ENCODE data around the gene NUDT16.
"Not testable (repeated sequence)": the region's sequence is repeated elsewhere in the genome, so short reads cannot be mapped to it uniquely, and the experiment has no call there.

Gene NUDT16

DNA sequence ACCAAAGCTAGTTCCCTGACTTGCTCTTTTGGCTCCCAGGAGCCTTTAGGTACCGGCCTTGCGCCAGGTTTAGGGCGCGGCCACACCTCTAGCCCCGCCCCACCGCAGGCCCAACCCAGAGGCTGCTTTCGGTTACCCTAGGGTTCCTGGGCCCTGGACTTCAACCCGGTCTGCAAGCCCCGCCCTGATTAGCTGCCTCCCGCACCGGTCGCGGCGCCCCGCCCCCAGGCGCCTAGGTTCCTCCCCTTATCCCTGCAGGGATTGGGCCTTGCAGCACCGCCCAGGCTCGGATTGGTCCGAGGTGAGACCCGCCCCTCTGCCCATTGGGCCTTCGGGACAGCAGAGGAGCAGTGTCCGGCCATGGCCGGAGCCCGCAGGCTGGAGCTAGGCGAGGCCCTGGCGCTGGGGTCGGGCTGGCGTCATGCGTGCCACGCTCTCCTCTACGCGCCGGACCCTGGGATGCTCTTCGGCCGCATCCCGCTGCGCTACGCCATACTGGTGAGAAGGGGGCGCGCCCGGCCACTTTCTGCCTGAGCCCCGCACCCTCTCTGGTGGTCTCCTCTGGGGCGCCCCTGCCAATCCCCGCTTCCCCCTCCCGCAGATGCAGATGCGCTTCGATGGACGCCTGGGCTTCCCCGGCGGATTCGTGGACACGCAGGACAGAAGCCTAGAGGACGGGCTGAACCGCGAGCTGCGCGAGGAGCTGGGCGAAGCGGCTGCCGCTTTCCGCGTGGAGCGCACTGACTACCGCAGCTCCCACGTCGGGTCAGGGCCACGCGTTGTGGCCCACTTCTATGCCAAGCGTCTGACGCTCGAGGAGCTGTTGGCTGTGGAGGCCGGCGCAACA lies at the start of gene NUDT16:
NUDT16 (plus strand) TSS at position 330 of the 847 bp plus-strand sequence; CDS start at position 361, 31 bp downstream.
- peak; percentile 98 for DNase-seq

GRCh38 chr3:131338948-131339640 lies 42.5 kb upstream of the NUDT16 start:
- no peak for DNase-seq

DNA sequence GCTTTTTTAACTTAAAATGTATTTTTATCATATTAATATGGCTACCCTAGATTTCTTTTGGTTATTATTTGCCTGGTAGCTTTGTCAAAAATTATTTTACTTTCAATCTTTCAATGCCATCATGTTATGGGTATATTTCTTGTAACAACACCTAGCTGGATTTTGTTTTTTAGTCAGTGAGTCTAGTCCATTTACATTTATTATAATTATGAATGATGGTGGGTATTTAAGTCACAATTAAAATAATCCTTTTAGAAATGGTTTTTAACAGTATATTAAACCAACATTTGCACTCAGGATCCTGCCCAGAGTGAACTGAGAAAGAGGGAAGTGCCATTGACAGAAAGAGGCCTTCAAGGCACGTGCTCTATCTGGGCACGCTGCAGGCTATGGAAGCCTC lies 39.8 kb upstream of the NUDT16 start:
- DNase-seq: no peak

DNA sequence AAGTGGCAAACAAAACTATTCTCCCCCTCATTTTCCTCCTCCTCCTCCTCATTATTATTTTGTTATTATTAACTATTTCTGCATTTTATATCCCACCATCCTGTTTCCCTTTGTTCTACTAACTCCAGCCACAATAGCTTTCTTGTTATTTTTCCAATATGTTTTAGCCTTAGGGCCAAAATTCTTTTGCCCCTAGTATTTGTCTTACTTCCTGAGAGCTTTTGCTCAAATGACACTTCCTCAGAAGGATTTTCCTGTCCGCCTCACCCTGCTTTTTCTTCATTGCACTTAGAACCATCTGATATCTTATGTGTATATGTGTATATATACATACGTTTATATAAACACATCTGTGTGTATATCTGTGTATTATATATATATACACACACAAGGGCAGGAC lies 32.7 kb upstream of the NUDT16 start:
- DNase-seq: no peak

DNA sequence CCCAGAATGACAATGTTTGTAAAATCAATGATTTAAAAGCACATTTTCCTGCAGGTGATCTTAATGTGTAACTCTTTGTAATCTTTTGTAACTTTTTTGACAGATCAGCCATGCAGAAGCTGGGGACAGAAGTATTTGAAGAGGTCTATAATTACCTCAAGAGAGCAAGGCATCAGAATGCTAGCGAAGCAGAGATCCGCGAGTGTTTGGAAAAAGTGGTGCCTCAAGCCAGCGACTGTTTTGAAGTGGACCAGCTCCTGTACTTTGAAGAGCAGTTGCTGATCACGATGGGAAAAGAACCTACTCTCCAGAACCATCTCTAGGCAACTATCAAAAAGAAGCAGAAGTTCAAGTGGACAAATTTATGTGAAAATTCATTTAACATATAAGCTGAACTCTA lies 32.1 kb upstream of the NUDT16 start:
- DNase-seq: no peak

DNA sequence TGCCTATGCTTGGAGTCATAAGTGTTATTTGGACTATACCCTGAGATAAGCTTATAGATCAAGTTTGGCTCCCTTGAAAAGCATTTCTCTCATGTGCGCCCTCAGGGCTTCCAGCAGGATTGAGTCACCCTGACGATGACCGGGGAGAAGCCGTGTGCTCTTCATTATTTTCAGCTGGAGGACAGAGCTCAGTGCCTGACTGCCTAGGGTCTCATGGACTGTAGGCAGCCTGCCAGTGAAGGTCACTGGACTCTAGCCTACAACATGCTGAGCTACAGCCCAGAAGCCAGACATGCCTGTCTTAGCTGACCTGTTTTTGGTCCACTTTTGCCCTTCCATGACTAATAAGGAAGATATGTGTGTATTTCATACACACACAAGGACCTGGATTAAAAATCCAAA lies 31.6 kb upstream of the NUDT16 start:
- no peak for DNase-seq

- no peak for DNase-seq
These were observed 31.1 kb upstream of the NUDT16 start for GRCh38 chr3:131350506-131350905.

DNA sequence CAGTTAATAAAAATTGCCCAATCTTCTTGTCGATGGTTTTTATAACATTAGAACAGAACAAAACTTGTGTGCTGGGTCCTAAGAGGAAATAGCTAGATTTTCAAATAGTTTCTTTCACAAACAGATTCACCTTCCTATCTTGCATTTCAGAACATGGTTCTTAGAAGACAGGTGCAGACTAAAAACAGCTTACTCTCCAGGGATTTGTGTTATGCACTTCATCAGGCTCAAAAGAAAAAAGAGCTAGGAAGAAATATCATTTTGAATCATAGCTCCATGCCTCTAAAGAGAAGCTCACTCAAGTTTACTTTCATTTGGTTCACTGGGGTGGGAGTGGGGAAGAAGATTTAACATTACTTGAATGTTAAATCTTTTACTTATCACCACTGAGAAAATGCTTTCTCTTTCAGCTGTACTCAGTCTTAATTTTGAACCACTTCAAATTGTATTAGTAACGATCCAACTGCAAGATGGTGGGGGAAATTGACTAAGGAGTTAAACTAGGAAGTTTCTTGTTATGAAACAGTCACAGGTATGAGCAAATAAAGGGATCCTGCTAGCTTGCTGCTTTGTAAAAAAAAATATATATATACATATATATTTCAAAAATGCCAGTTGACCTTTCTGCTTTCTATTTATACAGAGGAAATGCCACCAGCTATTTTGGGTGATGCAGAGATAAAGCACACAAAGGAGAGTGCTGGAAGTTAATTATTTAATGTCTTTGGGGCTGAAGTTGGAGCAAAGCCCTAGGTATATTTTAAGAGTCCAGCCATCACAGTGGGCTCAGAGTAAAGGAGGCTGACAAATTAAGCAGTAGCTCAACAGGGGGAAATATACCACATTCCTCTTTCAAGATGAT lies 28.3 kb upstream of the NUDT16 start:
- DNase-seq: no peak

DNA sequence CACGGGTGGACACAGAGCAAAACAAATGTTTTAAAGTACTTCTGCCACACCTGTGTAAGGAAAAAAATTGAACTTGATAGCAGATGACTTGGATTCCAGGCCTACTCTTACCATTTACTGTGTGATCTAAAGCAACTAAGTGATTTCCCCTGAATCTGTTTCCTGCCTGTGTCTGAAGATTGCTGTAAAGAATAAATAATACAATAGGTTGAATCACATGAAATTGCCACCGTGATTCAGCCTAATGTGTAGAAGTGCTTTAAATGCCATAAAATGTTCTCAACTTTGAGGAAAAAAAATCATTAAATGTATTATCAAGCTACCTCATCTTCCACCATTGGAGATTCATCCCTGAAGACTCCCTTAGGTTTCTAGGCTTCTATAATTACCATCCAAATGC lies 27.6 kb upstream of the NUDT16 start:
- no peak for DNase-seq

DNA sequence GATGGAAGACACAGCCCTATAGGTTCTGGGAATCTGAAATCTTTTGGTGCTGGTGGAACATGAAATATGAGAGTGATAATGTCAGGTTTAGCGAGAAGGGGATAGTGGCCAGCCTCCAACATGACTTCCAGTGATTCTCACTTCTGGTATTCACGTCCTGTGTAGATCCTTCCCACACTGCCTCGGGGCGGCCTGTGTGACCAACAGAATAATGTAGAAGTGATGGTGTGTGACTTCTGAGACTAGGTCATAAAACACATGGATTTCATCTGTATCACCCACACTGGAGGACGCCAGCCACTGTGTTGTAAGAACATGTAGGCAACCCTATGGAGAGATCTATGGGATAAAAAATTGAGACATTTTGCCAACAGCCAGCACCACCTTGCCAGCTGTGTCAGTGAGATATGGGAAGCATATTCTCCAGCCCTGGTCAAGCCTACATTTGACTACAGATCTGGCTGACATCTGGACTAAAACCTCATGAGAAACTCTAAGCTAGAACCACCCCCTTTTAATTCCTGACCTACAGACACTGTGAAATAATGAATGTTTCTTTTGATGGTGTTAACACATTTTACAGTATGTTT lies 25.5 kb upstream of the NUDT16 start:
- DNase-seq: no peak

- DNase-seq: no peak
These were observed 24.3 kb upstream of the NUDT16 start for GRCh38 chr3:131357275-131357674.

DNA sequence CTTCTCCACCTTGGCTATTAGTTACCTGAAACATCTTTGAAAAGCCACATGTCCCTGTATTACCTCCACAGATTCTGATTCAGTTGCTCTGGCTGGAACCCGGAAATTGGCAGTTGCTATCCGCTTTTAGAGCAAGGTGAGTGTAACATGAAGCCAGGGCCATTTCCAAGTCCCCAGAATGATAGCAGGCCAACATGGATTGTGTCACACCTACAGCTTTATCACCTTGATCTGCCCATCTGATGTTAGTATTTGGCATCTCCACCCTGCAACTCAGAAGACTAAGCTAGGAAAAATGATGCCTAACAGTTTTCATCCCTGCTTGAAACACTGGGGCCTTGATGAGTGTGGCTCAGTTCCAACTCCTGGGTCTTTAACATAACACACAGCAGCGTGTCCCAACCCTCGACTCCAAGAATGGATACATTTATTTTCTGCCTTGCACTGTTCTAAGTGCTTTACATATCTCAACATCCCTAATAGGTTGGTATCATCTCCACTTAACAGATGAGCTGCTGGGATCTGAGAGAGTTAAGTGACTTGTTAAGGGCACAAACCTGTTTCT lies 21.3 kb upstream of the NUDT16 start:
- DNase-seq: no peak

GRCh38 chr3:131361066-131361463 lies 20.5 kb upstream of the NUDT16 start:
- DNase-seq: not testable (repeated sequence)

DNA sequence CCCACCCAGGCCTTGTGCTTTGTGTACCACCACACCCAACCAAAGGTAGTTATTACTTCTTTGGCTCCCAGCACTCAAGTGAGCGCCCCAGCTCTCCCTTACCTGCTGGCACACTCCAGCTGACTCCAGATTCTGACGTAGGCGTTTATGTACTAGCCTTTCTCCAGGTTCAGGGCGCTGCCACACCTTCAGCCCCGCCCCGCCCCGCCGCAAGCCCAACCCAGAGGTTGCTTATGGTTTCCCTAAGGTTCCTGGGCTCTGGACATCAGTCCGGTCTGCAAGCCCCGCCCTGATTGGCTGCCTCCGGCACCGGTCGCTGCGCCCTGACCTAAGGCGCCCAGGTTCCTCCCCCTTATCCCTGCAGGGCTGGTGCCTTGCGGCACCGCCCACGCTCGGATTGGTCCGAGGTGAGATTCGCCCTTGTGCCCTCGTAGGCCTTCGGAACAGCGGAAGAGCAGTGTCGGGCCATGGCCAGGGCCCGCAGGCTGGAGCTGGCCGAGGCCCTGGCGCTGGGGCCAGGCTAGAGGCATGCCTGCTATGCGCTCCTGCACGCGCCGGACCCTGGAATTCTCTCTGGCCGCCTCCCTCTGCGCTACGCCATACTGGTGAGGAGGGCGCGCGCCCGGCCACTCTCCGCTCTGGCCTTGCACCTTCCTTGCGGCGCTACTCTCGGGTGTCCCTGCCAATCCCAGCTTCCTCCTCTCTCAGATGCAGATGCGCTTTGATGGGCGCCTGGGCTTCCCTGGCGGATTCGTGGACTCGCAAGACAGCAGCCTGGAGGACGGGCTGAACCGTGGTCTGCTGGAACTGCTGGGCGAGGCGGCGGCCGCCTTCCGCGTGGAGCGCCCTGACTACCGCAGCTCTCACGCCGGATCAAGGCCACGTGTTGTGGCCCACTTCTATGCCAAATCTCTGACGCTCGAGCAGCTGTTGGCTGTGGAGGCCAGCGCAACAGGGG lies 19.8 kb upstream of the NUDT16 start:
- DNase-seq: no peak

DNA sequence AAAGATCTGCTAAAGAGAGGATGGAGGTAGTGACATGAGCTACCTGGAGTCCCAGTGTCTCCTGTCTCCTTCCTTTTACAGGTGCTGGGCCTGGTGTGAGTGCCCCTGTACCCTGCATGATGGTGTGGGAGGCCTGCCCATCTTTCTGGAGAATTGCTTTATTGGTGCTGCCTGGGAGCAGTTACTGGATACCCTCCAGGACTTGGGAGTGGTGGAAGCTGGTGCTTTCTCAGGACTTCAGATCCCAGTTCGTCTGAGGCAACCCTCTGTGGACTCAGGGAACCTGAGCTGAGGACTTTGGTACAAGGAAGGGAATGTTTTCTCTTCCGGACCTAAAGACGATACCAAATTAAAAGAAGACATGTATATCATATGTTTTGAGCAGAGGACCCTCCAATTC lies 18.3 kb upstream of the NUDT16 start:
- no peak for DNase-seq

GRCh38 chr3:131370935-131371687 lies 10.5 kb upstream of the NUDT16 start:
- no peak for DNase-seq

DNA sequence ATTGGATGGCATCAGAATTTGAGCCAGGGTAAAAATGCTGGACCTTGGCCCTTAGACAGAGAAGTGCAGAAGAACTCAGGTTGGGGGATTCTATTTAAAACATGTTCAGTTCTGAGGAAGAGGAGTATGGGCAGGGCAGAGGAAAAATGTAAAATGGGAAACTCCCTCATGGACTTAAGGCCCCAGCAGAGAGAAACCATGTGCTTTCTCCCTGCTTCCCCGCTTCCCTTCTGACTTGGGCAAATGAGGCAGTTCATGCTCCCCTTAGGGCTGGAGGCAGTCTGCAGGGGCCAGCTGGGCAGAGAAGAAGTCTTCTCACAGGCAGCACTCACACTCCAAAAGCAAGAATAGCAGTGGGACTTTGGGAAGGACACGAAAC lies 9.9 kb upstream of the NUDT16 start:
- no peak for DNase-seq

GRCh38 chr3:131374741-131375140 lies 6.8 kb upstream of the NUDT16 start:
- no peak for DNase-seq

DNA sequence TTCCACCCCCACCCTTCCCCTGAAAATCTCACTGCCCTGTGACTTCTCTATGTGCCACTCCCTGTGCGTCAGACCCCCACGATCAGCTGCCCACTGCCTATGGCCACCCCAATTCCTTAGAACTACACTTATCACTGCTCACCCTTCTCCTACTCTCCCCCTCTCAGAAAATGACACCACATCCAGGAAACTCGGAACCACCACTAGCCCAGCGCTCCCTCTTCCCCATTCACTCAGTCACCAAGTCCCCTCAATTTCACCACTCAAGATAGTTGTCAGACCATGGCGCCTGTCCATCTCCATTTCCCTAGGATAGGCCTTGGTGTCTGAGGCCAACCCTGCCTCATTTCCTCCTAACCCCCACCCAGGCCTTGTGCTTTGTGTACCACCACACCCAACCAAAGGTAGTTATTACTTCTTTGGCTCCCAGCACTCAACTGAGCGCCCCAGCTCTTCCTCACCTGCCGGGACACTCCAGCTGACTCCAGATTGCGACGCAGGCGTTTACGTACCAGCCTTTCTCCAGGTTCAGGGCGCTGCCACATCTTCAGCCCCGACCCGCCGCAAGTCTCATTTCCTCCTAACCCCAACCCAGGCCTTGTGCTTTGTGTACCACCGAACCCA lies 641 bp upstream of the NUDT16 start:
- DNase-seq: not testable (repeated sequence)

Measured in activated CD8-positive, alpha-beta memory T cell treated with anti-CD3 and anti-CD28 coated beads for 24 hours (primary cell).